Retinal pigment epithelial cell (primary cell): ENCODE results near the gene SSBP3.

Source experiments
- DNase-seq: peaks from one replicate; pipeline ENCODE4 v3.0.0-alpha.2; 2010; ENCODE audit warnings: low read depth
- H3K4me3 ChIP-seq: 2 replicates; pipeline ENCODE4 v1.5.1; 2011; ENCODE audit warnings: mild to moderate bottlenecking, low read length, control low read depth, moderate library complexity
- CTCF ChIP-seq: conservative IDR thresholded peaks from 2 replicates; pipeline ENCODE4 v1.5.1; 2011; ENCODE audit warnings: low read depth, low read length, control low read depth, inconsistent platforms

Gene SSBP3

GRCh38 chr1:54357967-54358366, 48.2 kb downstream of the SSBP3 start:
- no peak for TF ChIP-seq CTCF
- no peak overlapping the region for H3K4me3 ChIP-seq
- no peak for DNase-seq

GRCh38 chr1:54356680-54357147, 49.5 kb downstream of the SSBP3 start:
- no peak for DNase-seq
- TF ChIP-seq CTCF = no peak
- no peak overlapping the region for H3K4me3 ChIP-seq

DNA sequence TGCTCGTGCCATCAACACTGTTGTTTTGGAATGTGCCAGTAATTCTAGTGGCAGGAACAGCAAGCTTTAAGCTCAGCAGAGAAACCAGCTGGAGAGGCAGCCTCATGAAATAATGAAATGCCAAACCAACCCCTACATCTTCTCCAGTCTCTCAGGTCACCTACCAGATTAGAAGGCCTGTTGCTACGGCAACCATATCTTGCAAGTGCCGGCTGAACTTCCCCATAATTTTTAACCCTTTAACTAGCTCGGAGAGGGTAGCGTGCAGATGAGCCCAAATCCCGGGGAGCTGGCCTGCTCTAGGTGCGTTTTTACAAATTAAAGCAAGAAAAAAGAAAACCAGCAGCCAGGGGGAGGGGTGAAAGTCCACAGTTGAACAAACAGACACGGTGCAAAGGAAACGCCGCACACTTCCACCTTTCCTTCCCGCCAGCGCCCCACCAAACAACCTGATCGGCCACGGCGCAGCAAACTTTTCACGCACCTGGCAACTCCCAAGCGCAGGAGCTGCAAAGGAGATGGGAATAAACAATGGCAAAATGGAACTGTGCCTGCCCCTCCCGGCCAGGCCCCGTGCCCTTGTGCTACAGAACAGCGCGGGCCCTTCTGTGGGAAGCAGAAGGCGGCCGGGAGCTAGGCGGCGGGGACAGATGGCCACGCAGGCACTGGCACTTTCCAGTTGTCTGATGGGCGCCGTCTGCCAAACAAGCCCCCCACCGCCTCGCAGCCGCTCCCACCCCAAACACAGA, 50.1 kb downstream of the SSBP3 start:
- no peak for TF ChIP-seq CTCF
- no peak overlapping the region for H3K4me3 ChIP-seq
- no peak for DNase-seq

- H3K4me3 ChIP-seq = no peak overlapping the region
- no peak for DNase-seq
- no peak for TF ChIP-seq CTCF
Observed at GRCh38 chr1:54354899-54355298, 51.3 kb downstream of the SSBP3 start.

DNA sequence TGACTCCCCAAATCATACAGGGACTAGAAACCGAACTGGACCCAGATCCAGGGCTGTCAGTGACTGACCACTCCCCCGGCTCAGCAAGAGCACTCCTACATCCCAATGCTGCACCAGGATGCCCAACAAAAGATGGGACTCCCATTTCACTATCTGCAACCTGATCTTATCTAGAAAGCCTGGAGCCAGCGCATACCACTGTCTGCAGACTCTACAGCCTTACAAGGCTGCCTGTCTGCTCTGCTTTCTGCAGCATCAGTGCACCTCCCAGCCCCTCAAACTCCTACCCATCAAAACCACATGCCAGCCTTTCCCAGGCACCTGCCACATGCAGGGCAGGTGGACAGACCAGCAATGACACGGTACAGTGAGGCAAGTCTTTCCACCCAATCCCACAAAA, 52.2 kb downstream of the SSBP3 start:
- no peak overlapping the region for H3K4me3 ChIP-seq
- TF ChIP-seq CTCF = no peak
- DNase-seq = no peak

DNA sequence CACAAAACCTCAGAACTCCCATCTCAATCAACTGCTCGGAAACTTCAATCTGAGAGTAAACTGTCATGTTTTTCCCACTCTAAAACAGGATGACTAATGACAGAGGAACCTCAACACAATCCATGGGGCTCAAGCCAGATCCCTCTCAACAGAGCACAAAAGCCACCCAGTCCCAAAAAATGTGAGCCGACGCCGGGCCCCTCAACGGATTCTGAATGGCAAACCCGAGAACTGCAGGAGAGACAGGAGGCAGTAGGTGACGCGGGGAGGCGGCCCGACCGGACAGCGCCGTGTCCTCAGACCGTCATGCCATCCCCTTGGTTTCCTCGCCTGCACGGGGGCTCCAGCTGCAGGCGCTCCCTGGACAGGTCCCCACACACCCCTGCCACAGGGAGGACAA, 53.4 kb downstream of the SSBP3 start:
- H3K4me3 ChIP-seq = no peak overlapping the region
- TF ChIP-seq CTCF = no peak
- no peak for DNase-seq

- TF ChIP-seq CTCF = no peak
- no peak overlapping the region for H3K4me3 ChIP-seq
- DNase-seq = no peak
Observed at GRCh38 chr1:54350360-54350759, 55.8 kb downstream of the SSBP3 start.
